RCC 7860 (cell line): ENCODE data around the gene RASSF8.

Source experiments
- DNase-seq: peaks from one replicate; pipeline ENCODE4 v3.0.0-alpha.2; 2015; ENCODE audit warnings: low spot score
- FAIRE-seq: peaks from 2 replicates; lab custom pipeline; 2012; peaks lifted over from hg19 to GRCh38; lab: Jason Lieb, UNC

Gene RASSF8

GRCh38 chr12:25960143-25960542 lies 1.7 kb downstream of the RASSF8 start:
- FAIRE-seq: peak; percentile 2
- DNase-seq: peak; percentile 39

- DNase-seq (no peak), FAIRE-seq (no peak)
These were observed 2.5 kb downstream of the RASSF8 start for GRCh38 chr12:25960961-25961360.

GRCh38 chr12:25962932-25963525 lies 4.5 kb downstream of the RASSF8 start:
- FAIRE-seq (no peak), DNase-seq (no peak)

- no peak for FAIRE-seq
- no peak for DNase-seq
These were observed 7.2 kb downstream of the RASSF8 start for GRCh38 chr12:25965682-25966081.

- DNase-seq: peak; percentile 63
- FAIRE-seq: peak; percentile 4
These were observed 11.6 kb downstream of the RASSF8 start for GRCh38 chr12:25970082-25970481.

- FAIRE-seq: no peak
These were observed 12.6 kb downstream of the RASSF8 start for GRCh38 chr12:25970916-25971653.

GRCh38 chr12:25971654-25972041 lies 13.2 kb downstream of the RASSF8 start:
- FAIRE-seq: no peak
- no peak for DNase-seq

More at GRCh38 chr12:25970916-25971653, 12.6 kb downstream of the RASSF8 start:
- DNase-seq: no peak

GRCh38 chr12:25972783-25973182 lies 14.3 kb downstream of the RASSF8 start:
- FAIRE-seq (no peak), DNase-seq (no peak)

GRCh38 chr12:25975179-25975578 lies 16.7 kb downstream of the RASSF8 start:
- DNase-seq: no peak
- FAIRE-seq: no peak

GRCh38 chr12:25975682-25976081 lies 17.2 kb downstream of the RASSF8 start:
- FAIRE-seq (no peak), DNase-seq (no peak)

- DNase-seq: no peak
- FAIRE-seq: no peak
These were observed 17.8 kb downstream of the RASSF8 start for GRCh38 chr12:25976289-25976688.

- DNase-seq (peak; percentile 86), FAIRE-seq (peak; percentile 80)
These were observed 18.6 kb downstream of the RASSF8 start for GRCh38 chr12:25977047-25977446.

- DNase-seq: no peak
These were observed 20.6 kb downstream of the RASSF8 start for GRCh38 chr12:25979059-25979458.

GRCh38 chr12:25979563-25979962 lies 21.1 kb downstream of the RASSF8 start:
- FAIRE-seq (no peak), DNase-seq (no peak)

More at GRCh38 chr12:25979059-25979458, 20.6 kb downstream of the RASSF8 start:
- FAIRE-seq: no peak

- DNase-seq (no peak), FAIRE-seq (no peak)
These were observed 21.6 kb downstream of the RASSF8 start for GRCh38 chr12:25980035-25980434.

GRCh38 chr12:25981597-25981996 lies 23.1 kb downstream of the RASSF8 start:
- DNase-seq: no peak
- FAIRE-seq: no peak

- FAIRE-seq: no peak
- no peak for DNase-seq
These were observed 23.9 kb downstream of the RASSF8 start for GRCh38 chr12:25982416-25982815.

GRCh38 chr12:25983625-25984024 lies 25.1 kb downstream of the RASSF8 start:
- DNase-seq (no peak), FAIRE-seq (no peak)

GRCh38 chr12:25984759-25985158 lies 26.3 kb downstream of the RASSF8 start:
- no peak for DNase-seq
- no peak for FAIRE-seq

- DNase-seq (no peak), FAIRE-seq (no peak)
These were observed 27.1 kb downstream of the RASSF8 start for GRCh38 chr12:25985316-25986175.

GRCh38 chr12:25986180-25986579 lies 27.7 kb downstream of the RASSF8 start:
- no peak for FAIRE-seq
- DNase-seq: no peak

- DNase-seq (no peak), FAIRE-seq (no peak)
These were observed 30.0 kb downstream of the RASSF8 start for GRCh38 chr12:25988505-25988904.
